Mesenchymal stem cell (in vitro differentiated cells and primary cell): ENCODE data around the gene AXIN2.

Source experiments
- DNase-seq: peaks from one replicate; pipeline ENCODE4 v3.0.0-alpha.2; 2013
- H2AFZ ChIP-seq: one replicate; pipeline ENCODE4 v1.6.1; 2013; ENCODE audit warnings: low read depth, mild to moderate bottlenecking, control low read depth, inconsistent platforms, low read length, moderate library complexity
- H2AK5ac ChIP-seq: 2 replicates; pipeline ENCODE4 v1.6.1; 2013; ENCODE audit warnings: low read length, moderate library complexity, mild to moderate bottlenecking, inconsistent platforms; ENCODE audit not compliant: severe bottlenecking
- H2BK120ac ChIP-seq: one replicate; pipeline ENCODE4 v1.6.1; 2013; ENCODE audit warnings: low read depth, mild to moderate bottlenecking, inconsistent platforms, low read length, moderate library complexity
- H2BK12ac ChIP-seq, 2 experiments: one replicate each; pipeline ENCODE4 v1.6.1; 2013; ENCODE audit warnings: inconsistent platforms in 2 of 2, low read length in 2 of 2, mild to moderate bottlenecking in 2 of 2, moderate library complexity in 2 of 2, control low read depth in 1 of 2
- H2BK15ac ChIP-seq: one replicate; pipeline ENCODE4 v1.6.1; 2013; ENCODE audit warnings: mild to moderate bottlenecking, low read depth, inconsistent platforms; ENCODE audit not compliant: poor library complexity, severe bottlenecking
- H2BK5ac ChIP-seq: 2 replicates; pipeline ENCODE4 v1.6.1; 2013; ENCODE audit warnings: low read depth, mild to moderate bottlenecking, low read length, control low read depth, inconsistent platforms; ENCODE audit not compliant: poor library complexity, severe bottlenecking
- H3K14ac ChIP-seq, 2 experiments: one replicate each; pipeline ENCODE4 v1.6.1; 2013; ENCODE audit warnings: inconsistent platforms in 2 of 2, low read length in 2 of 2, control low read depth in 1 of 2, mild to moderate bottlenecking in 1 of 2, moderate library complexity in 1 of 2
- H3K18ac ChIP-seq, 2 experiments: one replicate each; pipeline ENCODE4 v1.6.1; 2013; ENCODE audit warnings: inconsistent platforms in 2 of 2, low read length in 2 of 2, control low read depth in 1 of 2, low read depth in 1 of 2, mild to moderate bottlenecking in 1 of 2
- H3K23ac ChIP-seq, 2 experiments: one replicate each; pipeline ENCODE4 v1.6.1; 2013; ENCODE audit warnings: inconsistent platforms in 2 of 2, low read length in 2 of 2, mild to moderate bottlenecking in 2 of 2, moderate library complexity in 2 of 2, control low read depth in 1 of 2
- H3K27ac ChIP-seq: 2 replicates; pipeline ENCODE4 v1.5.1; 2013; ENCODE audit warnings: mild to moderate bottlenecking, moderate library complexity, low read length, control low read depth, inconsistent platforms; ENCODE audit not compliant: poor library complexity, severe bottlenecking
- H3K27me3 ChIP-seq, 2 experiments: 2 replicates each; pipeline versions ENCODE4 v1.6.1 to v1.7.0; 2013; ENCODE audit warnings: low read length in 2 of 2, mild to moderate bottlenecking in 2 of 2, moderate library complexity in 2 of 2, control low read depth in 1 of 2, inconsistent platforms in 1 of 2; ENCODE audit not compliant: control insufficient read depth in 1 of 2, insufficient read depth in 1 of 2
- H3K36me3 ChIP-seq, 2 experiments: 2 replicates each; pipeline versions ENCODE4 v1.6.1 to v1.7.0; 2013; ENCODE audit warnings: low read length in 2 of 2, control low read depth in 1 of 2, inconsistent platforms in 1 of 2, low read depth in 1 of 2, mild to moderate bottlenecking in 1 of 2; ENCODE audit not compliant: insufficient read depth in 2 of 2, control insufficient read depth in 1 of 2
- H3K4ac ChIP-seq, 2 experiments: one replicate each; pipeline ENCODE4 v1.6.1; 2013; ENCODE audit warnings: inconsistent platforms in 2 of 2, low read length in 2 of 2, mild to moderate bottlenecking in 2 of 2, moderate library complexity in 2 of 2, control low read depth in 1 of 2, low read depth in 1 of 2
- H3K4me1 ChIP-seq: 2 replicates; pipeline ENCODE4 v1.6.1; 2013; ENCODE audit warnings: low read depth, low read length, control low read depth; ENCODE audit not compliant: control insufficient read depth, insufficient read depth
- H3K4me2 ChIP-seq: 2 replicates; pipeline ENCODE4 v1.6.1; 2013; ENCODE audit warnings: low read length, mild to moderate bottlenecking, inconsistent platforms; ENCODE audit not compliant: poor library complexity, severe bottlenecking
- H3K4me3 ChIP-seq, 2 experiments: 2 replicates each; pipeline versions ENCODE4 v1.5.1 to v1.7.0; 2013; ENCODE audit warnings: low read length in 2 of 2, mild to moderate bottlenecking in 2 of 2, control low read depth in 1 of 2, low read depth in 1 of 2; ENCODE audit not compliant: insufficient read depth in 1 of 2
- H3K79me1 ChIP-seq: replicated peaks from 2 replicates; pipeline ENCODE4 v1.6.1; 2013; ENCODE audit warnings: mild to moderate bottlenecking, control low read depth, low read length, inconsistent platforms; ENCODE audit not compliant: poor library complexity, severe bottlenecking
- H3K9ac ChIP-seq: 2 replicates; pipeline ENCODE4 v1.7.0; 2013; ENCODE audit warnings: mild to moderate bottlenecking, low read length, moderate library complexity
- H3K9me3 ChIP-seq: 2 replicates; pipeline ENCODE4 v1.7.0; 2013; ENCODE audit warnings: mild to moderate bottlenecking, low read length; ENCODE audit not compliant: control insufficient read depth
- H4K8ac ChIP-seq: one replicate; pipeline ENCODE4 v1.6.1; 2013; ENCODE audit warnings: inconsistent platforms, mild to moderate bottlenecking, low read length, moderate library complexity
- H4K91ac ChIP-seq: one replicate; pipeline ENCODE4 v1.6.1; 2013; ENCODE audit warnings: mild to moderate bottlenecking, low read length, inconsistent platforms
- WGBS: methylation state at CpG from one replicate; pipeline ENCODE4 v1.1.7; 2013; ENCODE audit warnings: mixed read lengths; 5-methylcytosine and 5-hydroxymethylcytosine counted together

Gene AXIN2

GRCh38 chr17:65550075-65550662 lies 11.3 kb downstream of the AXIN2 start:
- H3K36me3 ChIP-seq = peaks cover 22 to 31% of the 10 kb centered on the region in 2 experiments
- no peak overlapping the region for H2AK5ac ChIP-seq
- no peak overlapping the region for H3K4me3 ChIP-seq
- no peak overlapping the region for H3K14ac ChIP-seq
- no peak overlapping the region for H2BK15ac ChIP-seq
- no peak overlapping the region for H3K4me2 ChIP-seq
- WGBS = 75% methylated on average over 8 of the region's 9 CpGs
- no peak overlapping the region for H4K8ac ChIP-seq
- H3K27ac ChIP-seq = no peak overlapping the region
- no peak overlapping the region for H3K23ac ChIP-seq
- H3K4me1 ChIP-seq = peaks cover 17% of the 10 kb centered on the region
- H3K4ac ChIP-seq = no peak overlapping the region
- H2AFZ ChIP-seq = no peak overlapping the region
- H2BK5ac ChIP-seq = no peak overlapping the region
- H4K91ac ChIP-seq = no peak overlapping the region
- H3K27me3 ChIP-seq = no peaks in the 10 kb centered on the region
- no peak overlapping the region for H2BK12ac ChIP-seq
- H3K9ac ChIP-seq = no peak overlapping the region
- peaks cover 59% of the 10 kb centered on the region for H3K79me1 ChIP-seq
- no peak for DNase-seq
- no peak overlapping the region for H3K18ac ChIP-seq
- H2BK120ac ChIP-seq = no peak overlapping the region
- H3K9me3 ChIP-seq = no peaks in the 10 kb centered on the region

GRCh38 chr17:65548269-65548969 lies 13.0 kb downstream of the AXIN2 start:
- Histone ChIP-seq H4K8ac (no peak overlapping the region), H3K14ac (no peak overlapping the region), H2AFZ (no peak overlapping the region), H3K18ac (no peak overlapping the region), H3K9ac (no peak overlapping the region), H2AK5ac (no peak overlapping the region), H3K27me3 (no peaks in the 10 kb centered on the region), H3K27ac (no peak overlapping the region), H3K23ac (no peak overlapping the region), H2BK12ac (no peak overlapping the region), H3K36me3 (peaks cover 27 to 36% of the 10 kb centered on the region in 2 experiments), H3K79me1 (peaks cover 68% of the 10 kb centered on the region), H2BK5ac (no peak overlapping the region), H3K4me2 (no peak overlapping the region), H3K9me3 (no peaks in the 10 kb centered on the region), H2BK120ac (no peak overlapping the region), H3K4me3 (no peak overlapping the region), H4K91ac (no peak overlapping the region), H2BK15ac (no peak overlapping the region), H3K4ac (no peak overlapping the region), H3K4me1 (peaks cover 10% of the 10 kb centered on the region)
- WGBS = 94% methylated on average over 6 of the region's 6 CpGs
- DNase-seq = no peak

GRCh38 chr17:65547253-65547670 lies 14.2 kb downstream of the AXIN2 start:
- no peak overlapping the region for H3K14ac ChIP-seq
- H3K4me2 ChIP-seq = no peak overlapping the region
- H2AFZ ChIP-seq = no peak overlapping the region
- no peak overlapping the region for H3K4me3 ChIP-seq
- H3K4ac ChIP-seq = no peak overlapping the region
- peaks cover 29 to 38% of the 10 kb centered on the region in 2 experiments for H3K36me3 ChIP-seq
- H3K23ac ChIP-seq = no peak overlapping the region
- DNase-seq = no peak
- no peaks in the 10 kb centered on the region for H3K9me3 ChIP-seq
- H2AK5ac ChIP-seq = no peak overlapping the region
- no peak overlapping the region for H2BK5ac ChIP-seq
- no peak overlapping the region for H3K27ac ChIP-seq
- no peak overlapping the region for H2BK120ac ChIP-seq
- H4K91ac ChIP-seq = no peak overlapping the region
- no peak overlapping the region for H2BK15ac ChIP-seq
- WGBS = 89% methylated on average over 5 of the region's 5 CpGs
- H2BK12ac ChIP-seq = no peak overlapping the region
- H3K18ac ChIP-seq = no peak overlapping the region
- H4K8ac ChIP-seq = no peak overlapping the region
- peaks cover 8% of the 10 kb centered on the region for H3K4me1 ChIP-seq
- no peaks in the 10 kb centered on the region for H3K27me3 ChIP-seq
- H3K9ac ChIP-seq = no peak overlapping the region
- peaks cover 70% of the 10 kb centered on the region for H3K79me1 ChIP-seq

GRCh38 chr17:65546579-65546978 lies 14.9 kb downstream of the AXIN2 start:
- Histone ChIP-seq H4K8ac (no peak overlapping the region), H2BK15ac (no peak overlapping the region), H3K4me3 (no peak overlapping the region), H2AFZ (no peak overlapping the region), H3K14ac (no peak overlapping the region), H3K4me1 (peaks cover 7% of the 10 kb centered on the region), H3K18ac (no peak overlapping the region), H3K9ac (no peak overlapping the region), H2BK120ac (no peak overlapping the region), H2BK12ac (no peak overlapping the region), H3K36me3 (peaks cover 29 to 36% of the 10 kb centered on the region in 2 experiments), H3K27me3 (no peaks in the 10 kb centered on the region), H2BK5ac (no peak overlapping the region), H3K4ac (no peak overlapping the region), H3K79me1 (peaks cover 72% of the 10 kb centered on the region), H3K4me2 (no peak overlapping the region), H3K23ac (no peak overlapping the region), H3K27ac (no peak overlapping the region), H3K9me3 (no peaks in the 10 kb centered on the region), H4K91ac (no peak overlapping the region), H2AK5ac (no peak overlapping the region)
- no peak for DNase-seq
- WGBS = 98% methylated on average over 4 of the region's 4 CpGs
